ENCODE results near the gene LAS1L.

DNA sequence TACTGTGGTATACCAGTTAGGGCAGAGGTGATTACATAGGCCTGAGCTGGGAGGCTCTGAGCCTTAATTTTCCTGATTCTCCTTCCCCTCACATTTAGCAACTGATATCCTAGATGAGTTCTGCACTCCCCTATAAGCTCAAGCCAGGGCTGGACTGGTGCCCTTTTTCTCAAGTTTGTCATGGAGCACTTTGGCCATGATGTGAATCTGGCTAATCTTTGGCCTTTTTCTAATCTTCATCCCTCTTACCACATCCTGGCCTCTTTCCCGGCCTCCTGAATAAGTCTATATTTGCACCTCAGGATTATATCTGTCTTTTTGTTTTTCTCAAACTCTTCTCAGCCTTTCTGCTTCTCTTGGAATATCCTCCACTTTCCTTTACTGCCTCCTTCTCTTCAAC, 10.9 kb upstream of the LAS1L start:
- TF ChIP-seq, protein P1, sequence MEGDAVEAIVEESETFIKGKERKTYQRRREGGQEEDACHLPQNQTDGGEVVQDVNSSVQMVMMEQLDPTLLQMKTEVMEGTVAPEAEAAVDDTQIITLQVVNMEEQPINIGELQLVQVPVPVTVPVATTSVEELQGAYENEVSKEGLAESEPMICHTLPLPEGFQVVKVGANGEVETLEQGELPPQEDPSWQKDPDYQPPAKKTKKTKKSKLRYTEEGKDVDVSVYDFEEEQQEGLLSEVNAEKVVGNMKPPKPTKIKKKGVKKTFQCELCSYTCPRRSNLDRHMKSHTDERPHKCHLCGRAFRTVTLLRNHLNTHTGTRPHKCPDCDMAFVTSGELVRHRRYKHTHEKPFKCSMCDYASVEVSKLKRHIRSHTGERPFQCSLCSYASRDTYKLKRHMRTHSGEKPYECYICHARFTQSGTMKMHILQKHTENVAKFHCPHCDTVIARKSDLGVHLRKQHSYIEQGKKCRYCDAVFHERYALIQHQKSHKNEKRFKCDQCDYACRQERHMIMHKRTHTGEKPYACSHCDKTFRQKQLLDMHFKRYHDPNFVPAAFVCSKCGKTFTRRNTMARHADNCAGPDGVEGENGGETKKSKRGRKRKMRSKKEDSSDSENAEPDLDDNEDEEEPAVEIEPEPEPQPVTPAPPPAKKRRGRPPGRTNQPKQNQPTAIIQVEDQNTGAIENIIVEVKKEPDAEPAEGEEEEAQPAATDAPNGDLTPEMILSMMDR (conservative IDR thresholded peaks at IDR 0.05; ENCODE audit: low read length), result no peak
- TF ChIP-seq EZH2phosphoT487 (IDR thresholded peaks at IDR 0.05; ENCODE audit: borderline replicate concordance, low read depth, low read length), result no peak

All from OCI-LY7 (cell line).